Breast epithelium (tissue), 3 donors: ENCODE results near the gene CTSC.

Source experiments
- POLR2A ChIP-seq: fragments of 450-650 bp; IDR thresholded peaks from one replicate; pipeline ENCODE4 v1.6.1; 2016; ENCODE audit warnings: antibody characterized with exemption, mild to moderate bottlenecking, moderate library complexity
- POLR2AphosphoS5 ChIP-seq, 3 donors: sonication (generic); formaldehyde crosslinking; IDR thresholded peaks; one replicate each; pipeline ENCODE4 v1.6.1; 2017; ENCODE audit warnings: antibody characterized with exemption in 3 of 3
- TF ChIP-seq, protein P1 (sequence below), 3 donors: fragments of 450-650 bp; IDR thresholded peaks; one replicate each; pipeline ENCODE4 v1.5.1; 2016 to 2017; ENCODE audit warnings: antibody characterized with exemption in 3 of 3, mild to moderate bottlenecking in 3 of 3, moderate library complexity in 3 of 3

DNA sequence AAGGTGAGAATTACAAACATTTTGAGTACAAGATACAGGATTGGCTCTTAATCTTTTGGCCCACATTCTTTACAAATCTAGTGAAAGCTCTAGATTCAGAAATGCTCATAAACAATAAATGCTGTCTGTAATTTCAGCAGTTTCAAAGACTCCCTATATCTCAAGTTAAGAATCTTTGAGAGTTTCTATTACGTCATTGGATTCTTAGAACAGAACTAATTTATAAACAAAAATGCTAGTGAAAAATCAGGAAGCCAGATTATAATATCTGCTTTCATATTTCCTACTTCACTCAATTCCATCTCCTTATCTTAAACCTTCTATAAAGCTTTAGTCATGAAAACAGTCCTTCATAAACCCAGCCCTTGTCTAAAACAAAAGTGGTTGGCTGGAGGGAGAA lies 32.1 kb downstream of the CTSC start:
- TF ChIP-seq, protein P1, sequence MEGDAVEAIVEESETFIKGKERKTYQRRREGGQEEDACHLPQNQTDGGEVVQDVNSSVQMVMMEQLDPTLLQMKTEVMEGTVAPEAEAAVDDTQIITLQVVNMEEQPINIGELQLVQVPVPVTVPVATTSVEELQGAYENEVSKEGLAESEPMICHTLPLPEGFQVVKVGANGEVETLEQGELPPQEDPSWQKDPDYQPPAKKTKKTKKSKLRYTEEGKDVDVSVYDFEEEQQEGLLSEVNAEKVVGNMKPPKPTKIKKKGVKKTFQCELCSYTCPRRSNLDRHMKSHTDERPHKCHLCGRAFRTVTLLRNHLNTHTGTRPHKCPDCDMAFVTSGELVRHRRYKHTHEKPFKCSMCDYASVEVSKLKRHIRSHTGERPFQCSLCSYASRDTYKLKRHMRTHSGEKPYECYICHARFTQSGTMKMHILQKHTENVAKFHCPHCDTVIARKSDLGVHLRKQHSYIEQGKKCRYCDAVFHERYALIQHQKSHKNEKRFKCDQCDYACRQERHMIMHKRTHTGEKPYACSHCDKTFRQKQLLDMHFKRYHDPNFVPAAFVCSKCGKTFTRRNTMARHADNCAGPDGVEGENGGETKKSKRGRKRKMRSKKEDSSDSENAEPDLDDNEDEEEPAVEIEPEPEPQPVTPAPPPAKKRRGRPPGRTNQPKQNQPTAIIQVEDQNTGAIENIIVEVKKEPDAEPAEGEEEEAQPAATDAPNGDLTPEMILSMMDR (IDR thresholded peaks at IDR 0.05) = no peak
- no peak for TF ChIP-seq POLR2AphosphoS5 (IDR thresholded peaks at IDR 0.05)
- TF ChIP-seq POLR2A = no peak
